Cardiac septum (tissue), 1 donor: ENCODE data around the gene RETREG2. TPM values are rescaled to one million over a fixed set of nuclear protein-coding genes. Genes with fewer than 3 reads are reported as not detected.
A peak's percentile ranks its signal among the peaks of the same experiment; 100 is the strongest.

ENCODE experiments used
- DNase-seq: peaks from one replicate; pipeline ENCODE4 v3.0.0-alpha.2; 2020; ENCODE audit warnings: low spot score
- intact Hi-C: fragments of 100-400 bp; cut with DNase I; formaldehyde crosslinking; loops from one replicate; pipeline ENCODE4 v1.14.0; 2022
- total RNA-seq: library from RNA; stranded (reverse); fragmentation: NEBNext Ultra II Directional; extraction: Animal tissue kit (Norgen Biotek cat#: 25700); gene quantifications from one replicate; pipeline ENCODE4 v1.2.1, GENCODE V29; 2021
- donor health status: DM: no; HTN: no; CAD: no.

The RETREG2 gene
- total RNA-seq, 1 donor from 2014 or later, result 31.2 TPM

GRCh38 chr2:219223831-219224610 lies 45.9 kb downstream of the RETREG2 start:
- no peak for DNase-seq
- intact Hi-C loops, result no loop called here

- no peak for DNase-seq
- intact Hi-C loops, result loop anchor here (5.0 kb wide), 1 partner anchor 72 kb away; no protein-coding TSS in a partner anchor
Measured at GRCh38 chr2:219225350-219225749, 47.3 kb downstream of the RETREG2 start.

GRCh38 chr2:219228041-219228910 lies 50.2 kb downstream of the RETREG2 start:
- no peak for DNase-seq
- intact Hi-C loops, result loop anchor here (2.0 to 5.0 kb wide), 2 partner anchors 17 to 69 kb away; partner anchors contain the start of genes GLB1L and STK16

GRCh38 chr2:219228911-219229304 lies 50.8 kb downstream of the RETREG2 start:
- intact Hi-C loops, result loop anchor here (1.0 to 5.0 kb wide), 3 partner anchors 11 to 68 kb away; partner anchors contain the start of genes ABCB6, GLB1L and STK16
- DNase-seq, result no peak

- intact Hi-C loops, result loop anchor here (1.0 to 5.0 kb wide), 3 partner anchors 11 to 68 kb away; partner anchors contain the start of genes ABCB6, GLB1L and STK16
Measured at GRCh38 chr2:219229305-219230058, 51.4 kb downstream of the RETREG2 start, which contains the start of the genes ANKZF1 and ATG9A. ANKZF1 (plus strand) TSS chr2:219229806; CDS start chr2:219230258, 452 bp downstream. ATG9A (minus strand) TSS chr2:219229636; CDS start chr2:219228024, 1,612 bp downstream.

GRCh38 chr2:219230059-219230540 lies 52.0 kb downstream of the RETREG2 start:
- intact Hi-C loops, result no loop called here
- DNase-seq, result peak; percentile 84

More at GRCh38 chr2:219229305-219230058, 51.4 kb downstream of the RETREG2 start, which contains the start of the genes ANKZF1 and ATG9A:
- DNase-seq, result peak; percentile 100

GRCh38 chr2:219234331-219234730 lies 56.3 kb downstream of the RETREG2 start:
- no peak for DNase-seq
- intact Hi-C loops, result no loop called here

Other genes starting within 250 kb of the RETREG2 start
- gene CDK5R2, start 218.6 kb upstream of the RETREG2 start, total RNA-seq, result not detected
- gene FEV, start 193.1 kb upstream of the RETREG2 start, total RNA-seq, result not detected
- gene CRYBA2, start 184.9 kb upstream of the RETREG2 start, total RNA-seq, result not detected
- gene CFAP65, start 136.8 kb upstream of the RETREG2 start, total RNA-seq, result not detected
- gene IHH, start 117.4 kb upstream of the RETREG2 start, total RNA-seq, result not detected
- gene NHEJ1, start 17.5 kb upstream of the RETREG2 start, total RNA-seq, result 6.7 TPM
- gene SLC23A3, start 8.2 kb upstream of the RETREG2 start, total RNA-seq, result 0.48 TPM
- 67.6 TPM for gene CNPPD1, start 1.4 kb upstream of the RETREG2 start, total RNA-seq
- gene ZFAND2B, start 28.5 kb downstream of the RETREG2 start, total RNA-seq, result 23.9 TPM
- gene ABCB6, start 40.7 kb downstream of the RETREG2 start, total RNA-seq, result 17.4 TPM
- gene ATG9A, start 51.4 kb downstream of the RETREG2 start, total RNA-seq, result 66.3 TPM
- 22.4 TPM for gene ANKZF1, start 51.5 kb downstream of the RETREG2 start, total RNA-seq
- gene GLB1L, start 67.2 kb downstream of the RETREG2 start, total RNA-seq, result 2.0 TPM
- 16.3 TPM for gene STK16, start 67.2 kb downstream of the RETREG2 start, total RNA-seq
- not detected for gene TUBA4B, start 75.0 kb downstream of the RETREG2 start, total RNA-seq
- 164 TPM for gene TUBA4A, start 75.6 kb downstream of the RETREG2 start, total RNA-seq
- 78.0 TPM for gene DNAJB2, start 101.1 kb downstream of the RETREG2 start, total RNA-seq
- gene PTPRN, start 131.1 kb downstream of the RETREG2 start, total RNA-seq, result 0.97 TPM
- gene RESP18, start 154.5 kb downstream of the RETREG2 start, total RNA-seq, result not detected
- gene DNPEP, start 209.6 kb downstream of the RETREG2 start, total RNA-seq, result 47.2 TPM
- 21,230 TPM for gene DES, start 240.1 kb downstream of the RETREG2 start, total RNA-seq